Measurements from ENCODE around the gene OTOGL.
A peak's percentile ranks its signal among the peaks of the same experiment; 100 is the strongest.

Gene OTOGL

DNA sequence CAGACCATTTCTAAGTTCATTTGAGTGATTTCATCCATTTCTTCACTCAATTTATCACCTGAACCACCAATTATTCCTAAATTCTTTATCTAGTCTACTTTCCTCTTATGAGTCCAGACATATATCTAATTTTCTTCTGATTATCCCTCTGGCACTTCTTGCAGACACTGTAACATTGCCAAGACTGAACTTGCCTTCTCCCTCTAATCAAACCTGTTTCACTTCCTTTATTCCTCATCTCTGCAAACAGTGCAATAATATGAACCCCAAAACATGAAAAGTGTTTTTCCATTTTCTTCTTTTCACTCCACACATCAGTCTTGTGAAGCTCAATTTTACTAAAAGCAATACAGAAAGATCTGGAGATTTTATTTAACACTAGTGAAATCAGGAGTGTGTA, 306.9 kb downstream of the OTOGL start (continued):
- TF ChIP-seq, protein P1, sequence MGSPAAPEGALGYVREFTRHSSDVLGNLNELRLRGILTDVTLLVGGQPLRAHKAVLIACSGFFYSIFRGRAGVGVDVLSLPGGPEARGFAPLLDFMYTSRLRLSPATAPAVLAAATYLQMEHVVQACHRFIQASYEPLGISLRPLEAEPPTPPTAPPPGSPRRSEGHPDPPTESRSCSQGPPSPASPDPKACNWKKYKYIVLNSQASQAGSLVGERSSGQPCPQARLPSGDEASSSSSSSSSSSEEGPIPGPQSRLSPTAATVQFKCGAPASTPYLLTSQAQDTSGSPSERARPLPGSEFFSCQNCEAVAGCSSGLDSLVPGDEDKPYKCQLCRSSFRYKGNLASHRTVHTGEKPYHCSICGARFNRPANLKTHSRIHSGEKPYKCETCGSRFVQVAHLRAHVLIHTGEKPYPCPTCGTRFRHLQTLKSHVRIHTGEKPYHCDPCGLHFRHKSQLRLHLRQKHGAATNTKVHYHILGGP (tag by site-specific recombination; IDR thresholded peaks at IDR 0.05): no peak
- TF ChIP-seq ZNF658 (tag by site-specific recombination; IDR thresholded peaks at IDR 0.05) (no peak), GLIS2 (tag by site-specific recombination; IDR thresholded peaks at IDR 0.05) (no peak), ZNF785 (tag by site-specific recombination; IDR thresholded peaks at IDR 0.05) (no peak)

DNA sequence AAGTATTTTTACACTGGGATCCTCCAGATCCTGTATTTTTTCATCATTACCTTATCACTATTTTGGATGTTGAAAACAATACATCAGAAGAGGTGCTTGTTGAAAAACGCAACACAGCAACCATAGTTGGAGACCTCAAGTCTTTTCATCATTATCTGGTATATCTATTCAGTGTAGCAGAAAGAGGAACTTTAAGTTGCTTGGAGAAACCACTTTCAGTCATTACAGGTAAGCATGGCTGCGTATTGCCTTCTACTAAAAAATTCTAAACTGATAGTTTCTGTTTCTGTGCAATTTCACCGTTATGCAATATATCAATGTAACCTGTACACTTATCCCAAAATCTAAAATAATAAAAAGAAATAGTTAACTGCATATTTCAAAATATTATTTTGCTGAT, 312.4 kb downstream of the OTOGL start:
- TF ChIP-seq ZNF777 (tag by site-specific recombination; IDR thresholded peaks at IDR 0.05; ENCODE audit: borderline replicate concordance) (no peak), ZXDB (tag by site-specific recombination; IDR thresholded peaks at IDR 0.05) (no peak), ZNF311 (tag by site-specific recombination; IDR thresholded peaks at IDR 0.05; ENCODE audit: borderline replicate concordance) (no peak), GLIS2 (tag by site-specific recombination; IDR thresholded peaks at IDR 0.05) (no peak), REPIN1 (tag by site-specific recombination; IDR thresholded peaks at IDR 0.05; ENCODE audit: low read depth) (no peak)
- TF ChIP-seq, protein P2, sequence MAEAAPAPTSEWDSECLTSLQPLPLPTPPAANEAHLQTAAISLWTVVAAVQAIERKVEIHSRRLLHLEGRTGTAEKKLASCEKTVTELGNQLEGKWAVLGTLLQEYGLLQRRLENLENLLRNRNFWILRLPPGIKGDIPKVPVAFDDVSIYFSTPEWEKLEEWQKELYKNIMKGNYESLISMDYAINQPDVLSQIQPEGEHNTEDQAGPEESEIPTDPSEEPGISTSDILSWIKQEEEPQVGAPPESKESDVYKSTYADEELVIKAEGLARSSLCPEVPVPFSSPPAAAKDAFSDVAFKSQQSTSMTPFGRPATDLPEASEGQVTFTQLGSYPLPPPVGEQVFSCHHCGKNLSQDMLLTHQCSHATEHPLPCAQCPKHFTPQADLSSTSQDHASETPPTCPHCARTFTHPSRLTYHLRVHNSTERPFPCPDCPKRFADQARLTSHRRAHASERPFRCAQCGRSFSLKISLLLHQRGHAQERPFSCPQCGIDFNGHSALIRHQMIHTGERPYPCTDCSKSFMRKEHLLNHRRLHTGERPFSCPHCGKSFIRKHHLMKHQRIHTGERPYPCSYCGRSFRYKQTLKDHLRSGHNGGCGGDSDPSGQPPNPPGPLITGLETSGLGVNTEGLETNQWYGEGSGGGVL (tag by site-specific recombination; IDR thresholded peaks at IDR 0.05): no peak
- H3K27ac ChIP-seq (ENCODE audit: extremely low read depth, low read depth, low read length): no peak overlapping the region
- H3K9me3 ChIP-seq (ENCODE audit: control insufficient read depth, insufficient read depth, low read depth, low read length): no peaks in the 10 kb centered on the region
- POLR2A ChIA-PET: no interaction called here
- H3K4me3 ChIP-seq (ENCODE audit: low read depth, low read length): no peak overlapping the region
- no peaks in the 10 kb centered on the region for H3K36me3 ChIP-seq (ENCODE audit: control insufficient read depth in 2 of 2, insufficient read depth in 1 of 2, low read length in 2 of 2)
- CTCF ChIA-PET: no interaction called here
- H3K4me1 ChIP-seq (ENCODE audit: control insufficient read depth, insufficient read depth, low read length): no peaks in the 10 kb centered on the region

DNA sequence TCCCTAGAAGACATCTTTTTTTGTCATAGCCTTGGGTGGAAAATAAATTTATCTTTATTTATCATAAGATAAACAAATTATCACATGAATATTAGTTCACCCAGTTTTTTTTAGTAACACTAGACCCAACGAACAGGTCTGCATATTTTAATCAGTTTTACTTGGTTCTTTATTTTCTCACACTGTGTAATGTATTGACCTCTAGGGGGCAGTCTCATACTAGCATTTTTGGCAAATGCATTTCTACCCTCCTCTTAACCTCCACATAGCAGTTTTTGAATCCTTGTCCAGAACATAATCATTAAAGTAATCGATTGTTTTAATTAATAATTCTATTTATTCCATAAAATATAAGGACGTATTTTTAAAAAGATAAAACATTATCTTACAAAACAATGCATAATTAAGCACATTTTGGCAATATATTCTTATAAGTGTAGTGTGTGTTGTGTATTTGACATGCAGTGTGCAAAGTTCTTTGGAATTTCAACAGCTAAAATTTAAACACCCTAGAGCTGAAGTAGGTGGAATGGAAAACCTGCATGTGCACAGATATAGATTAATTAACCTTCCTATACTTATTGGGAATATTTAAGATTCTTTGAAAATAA, 313.1 kb downstream of the OTOGL start:
- TF ChIP-seq SETDB1 (IDR thresholded peaks at IDR 0.05; ENCODE audit: insufficient read length, low read length) (no peak), ZNF518A (tag by site-specific recombination; conservative IDR thresholded peaks at IDR 0.05; ENCODE audit: low read depth) (no peak), ZNF214 (tag by site-specific recombination; IDR thresholded peaks at IDR 0.05; ENCODE audit: borderline replicate concordance) (no peak), EGR2 (tag by site-specific recombination; IDR thresholded peaks at IDR 0.05; ENCODE audit: low read depth) (no peak), ZBTB1 (tag by site-specific recombination; IDR thresholded peaks at IDR 0.05) (no peak), ZNF324 (tag by site-specific recombination; IDR thresholded peaks at IDR 0.05) (no peak), ZNF654 (tag by site-specific recombination; IDR thresholded peaks at IDR 0.05; ENCODE audit: low read depth) (peak; percentile 69), ZNF571 (tag by site-specific recombination; IDR thresholded peaks at IDR 0.05) (no peak), ZNF660 (tag by site-specific recombination; IDR thresholded peaks at IDR 0.05) (peak; percentile 55; the same call in 1 of the 2 replicates), ZNF776 (tag by site-specific recombination; IDR thresholded peaks at IDR 0.05; ENCODE audit: borderline replicate concordance) (no peak), ZNF701 (tag by site-specific recombination; IDR thresholded peaks at IDR 0.05) (no peak), ZBTB20 (tag by site-specific recombination; IDR thresholded peaks at IDR 0.05) (no peak), ZNF530 (tag by site-specific recombination; IDR thresholded peaks at IDR 0.05; ENCODE audit: low read depth) (no peak), ZNF24 (tag by site-specific recombination; IDR thresholded peaks at IDR 0.05) (no peak), ZNF677 (tag by site-specific recombination; IDR thresholded peaks at IDR 0.05) (no peak)
- TF ChIP-seq, protein P3, sequence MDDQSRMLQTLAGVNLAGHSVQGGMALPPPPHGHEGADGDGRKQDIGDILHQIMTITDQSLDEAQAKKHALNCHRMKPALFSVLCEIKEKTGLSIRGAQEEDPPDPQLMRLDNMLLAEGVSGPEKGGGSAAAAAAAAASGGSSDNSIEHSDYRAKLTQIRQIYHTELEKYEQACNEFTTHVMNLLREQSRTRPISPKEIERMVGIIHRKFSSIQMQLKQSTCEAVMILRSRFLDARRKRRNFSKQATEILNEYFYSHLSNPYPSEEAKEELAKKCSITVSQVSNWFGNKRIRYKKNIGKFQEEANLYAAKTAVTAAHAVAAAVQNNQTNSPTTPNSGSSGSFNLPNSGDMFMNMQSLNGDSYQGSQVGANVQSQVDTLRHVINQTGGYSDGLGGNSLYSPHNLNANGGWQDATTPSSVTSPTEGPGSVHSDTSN (CRISPR knock-in tag; IDR thresholded peaks at IDR 0.05): no peak
- H3K4me3 ChIP-seq (ENCODE audit: low read depth, low read length): no peak overlapping the region
- POLR2A ChIA-PET: no interaction called here
- no peak overlapping the region for H3K27ac ChIP-seq (ENCODE audit: extremely low read depth, low read depth, low read length)
- H3K36me3 ChIP-seq (ENCODE audit: control insufficient read depth in 2 of 2, insufficient read depth in 1 of 2, low read length in 2 of 2): no peaks in the 10 kb centered on the region
- no peaks in the 10 kb centered on the region for H3K9me3 ChIP-seq (ENCODE audit: control insufficient read depth, insufficient read depth, low read depth, low read length)
- CTCF ChIA-PET: interaction anchor here (0.6 to 3.2 kb wide), 12 partner anchors 8 to 847 kb away, joined by 3 to 17 read pairs (median 4); no protein-coding TSS in a partner anchor
- no peaks in the 10 kb centered on the region for H3K4me1 ChIP-seq (ENCODE audit: control insufficient read depth, insufficient read depth, low read length)
